MCF 10A (cell line): ENCODE results near the gene ATRIP. TPM values are rescaled to one million over a fixed set of nuclear protein-coding genes. Genes with fewer than 3 reads are reported as not detected.

Experiments
- BruUV-seq: library from RNA; stranded (reverse); fragments of 400-500 nt; replicated peaks from 2 replicates; lab custom pipeline; 2021; lab: Mats Ljungman, UMichigan
- CTCF ChIA-PET: fragments of 300-600 bp; sonication (Branson Sonifier 250); formaldehyde crosslinking; extraction: SDS; loops from one replicate; lab custom pipeline; 2021; ENCODE audit warnings: antibody characterized with exemption, inconsistent platforms; lab: Yijun Ruan, JAX
- POLR2A ChIA-PET: fragments of 300-600, 350-650 bp; sonication (Branson Sonifier 250); formaldehyde crosslinking; extraction: SDS; loops from one replicate; lab custom pipeline; 2020; ENCODE audit warnings: antibody characterized with exemption, inconsistent platforms; lab: Yijun Ruan, JAX
- DNase-seq: peaks from one replicate; pipeline ENCODE4 v3.0.0-alpha.2; 2018; ENCODE audit not compliant: unreplicated experiment
- H3K27ac Mint-ChIP-seq: one replicate; pipeline ENCODE4 v1.8.0; 2022; ENCODE audit warnings: mild to moderate bottlenecking, low read depth, mixed read lengths; ENCODE audit not compliant: unreplicated experiment
- H3K27me3 Mint-ChIP-seq: one replicate; pipeline ENCODE4 v1.8.0; 2022; ENCODE audit warnings: mixed read lengths; ENCODE audit not compliant: insufficient read depth, unreplicated experiment
- H3K36me3 Mint-ChIP-seq: one replicate; pipeline ENCODE4 v1.8.0; 2022; ENCODE audit warnings: mild to moderate bottlenecking, moderate library complexity, mixed read lengths; ENCODE audit not compliant: insufficient read depth, unreplicated experiment
- H3K4me1 Mint-ChIP-seq: one replicate; pipeline ENCODE4 v1.8.0; 2022; ENCODE audit warnings: mixed read lengths; ENCODE audit not compliant: insufficient read depth, unreplicated experiment
- H3K4me3 Mint-ChIP-seq: one replicate; pipeline ENCODE4 v1.8.0; 2022; ENCODE audit warnings: mild to moderate bottlenecking, moderate library complexity, mixed read lengths; ENCODE audit not compliant: unreplicated experiment
- H3K9me3 Mint-ChIP-seq: one replicate; pipeline ENCODE4 v1.8.0; 2022; ENCODE audit warnings: mixed read lengths; ENCODE audit not compliant: unreplicated experiment
- CTCF ChIP-seq: fragments of 200-600 bp; IDR thresholded peaks from one replicate; pipeline ENCODE4 v1.8.0; 2022; ENCODE audit warnings: antibody characterized with exemption, mild to moderate bottlenecking; ENCODE audit not compliant: unreplicated experiment
- intact Hi-C: fragments of 100-400 bp; cut with micrococcal nuclease; formaldehyde crosslinking; loops from 2 replicates; pipeline ENCODE4 v1.14.1; 2022
- total RNA-seq: library from RNA; stranded (reverse); gene quantifications from 2 replicates; pipeline ENCODE4 v1.2.3, GENCODE V29; 2022

ATRIP gene
- total RNA-seq, 1 experiment from 2014 or later: 8.6 TPM

GRCh38 chr3:48428088-48428571, 18.4 kb upstream of the ATRIP start:
- no peaks in the 10 kb centered on the region for H3K9me3 Mint-ChIP-seq
- H3K27ac Mint-ChIP-seq: peak overlapping the region; percentile 5
- BruUV-seq: no TSS peak
- CTCF ChIA-PET: interaction anchor here (1.4 to 7.6 kb wide), 3 partner anchors 7 to 27 kb away, joined by 4 to 81 read pairs (median 31); no protein-coding TSS in a partner anchor
- DNase-seq: no peak
- intact Hi-C loops: no loop called here
- no peak for TF ChIP-seq CTCF
- peaks cover 66% of the 10 kb centered on the region for H3K4me1 Mint-ChIP-seq
- H3K4me3 Mint-ChIP-seq: peak overlapping the region; percentile 99
- no peaks in the 10 kb centered on the region for H3K27me3 Mint-ChIP-seq
- peaks cover 47% of the 10 kb centered on the region for H3K36me3 Mint-ChIP-seq
- POLR2A ChIA-PET: interaction anchor here (0.6 to 20.2 kb wide), 12 partner anchors 8 to 339 kb away, joined by 3 to 749 read pairs (median 4); partner anchors contain the start of genes ATRIP, CCDC51, CDC25A and PFKFB4

DNA sequence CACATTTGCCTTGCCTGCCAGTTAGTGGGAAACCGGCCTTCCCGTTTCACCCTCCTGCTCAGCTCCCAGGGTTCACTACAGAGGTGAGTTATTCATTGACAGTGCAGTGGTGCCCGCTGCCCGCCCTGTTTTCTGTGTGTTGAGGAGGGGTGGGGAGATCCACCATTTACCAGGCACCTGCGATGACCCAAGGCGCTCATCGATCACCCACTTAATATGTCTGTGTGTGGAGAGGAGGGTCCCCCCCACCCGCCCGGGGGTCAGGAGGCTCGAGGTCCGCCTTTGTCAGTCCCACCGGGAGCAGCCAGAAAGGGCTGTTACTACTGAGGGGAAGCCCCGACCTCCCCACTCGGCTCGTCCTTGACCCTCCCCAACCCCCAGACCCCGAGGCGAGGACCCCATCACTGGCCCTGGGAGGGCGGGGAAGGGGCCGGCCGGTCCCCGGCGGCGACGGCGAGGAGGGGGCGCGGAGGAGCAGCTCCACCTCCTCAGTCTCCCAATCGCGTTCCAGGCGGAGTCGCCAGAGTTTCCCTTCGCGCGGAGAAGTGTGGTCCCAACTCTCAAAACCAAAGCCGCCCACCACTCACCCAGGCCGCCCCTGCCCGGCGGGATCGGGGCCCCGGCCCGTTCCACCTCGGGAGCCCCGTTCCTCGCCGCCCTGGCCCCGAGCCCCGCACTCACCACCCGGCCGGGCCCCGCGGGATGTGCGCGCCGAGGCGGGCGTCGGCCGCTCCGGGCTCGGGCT, 17.8 kb upstream of the ATRIP start:
- Mint-ChIP-seq H3K4me1 (peaks cover 65% of the 10 kb centered on the region), H3K4me3 (peak overlapping the region; percentile 99), H3K27ac (peak overlapping the region; percentile 5), H3K27me3 (no peaks in the 10 kb centered on the region), H3K9me3 (no peaks in the 10 kb centered on the region), H3K36me3 (peaks cover 45% of the 10 kb centered on the region)
- BruUV-seq: no TSS peak
- ChIA-PET POLR2A (interaction anchor here (0.6 to 20.2 kb wide), 12 partner anchors 11 to 240 kb away, joined by 3 to 749 read pairs (median 4); partner anchors contain the start of genes ATRIP, CCDC51, CDC25A and PFKFB4), CTCF (interaction anchor here (0.7 to 4.3 kb wide), 3 partner anchors 27 to 132 kb away, joined by 3 to 31 read pairs (median 3); no protein-coding TSS in a partner anchor)
- no peak for TF ChIP-seq CTCF
- DNase-seq: no peak
- intact Hi-C loops: no loop called here

DNA sequence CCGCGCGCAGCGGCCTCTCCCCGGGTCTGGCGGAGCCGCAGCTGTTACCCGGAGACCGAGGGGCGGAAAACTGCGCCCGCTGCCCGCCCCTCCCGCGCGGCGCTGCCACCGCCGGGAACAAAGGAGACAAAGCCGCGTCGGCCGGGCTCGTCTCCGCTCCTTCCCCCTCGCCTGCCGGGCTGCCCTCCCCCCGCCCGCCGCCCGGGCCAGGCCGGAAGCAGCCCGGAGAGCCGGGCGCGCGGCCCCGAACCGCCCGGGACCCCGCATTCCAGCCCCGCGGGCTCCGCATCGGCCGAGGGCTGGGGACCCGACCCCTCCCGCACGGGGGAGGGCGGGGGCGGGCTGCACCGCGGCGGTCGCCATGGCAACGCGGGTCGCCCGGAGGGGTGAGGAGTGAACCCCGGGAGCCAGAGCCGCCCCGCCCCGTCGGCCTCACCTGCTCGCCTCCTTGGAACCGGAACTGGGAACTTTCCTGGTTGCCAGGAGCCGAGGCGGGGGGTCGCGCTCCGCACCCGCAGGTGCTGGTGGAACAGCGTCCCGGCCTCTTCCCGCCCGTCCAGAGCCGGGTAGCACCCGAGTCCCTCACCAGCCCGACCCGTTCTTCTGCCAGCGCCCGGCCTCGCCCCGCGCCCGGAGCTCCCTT, 17.1 kb upstream of the ATRIP start:
- Mint-ChIP-seq H3K4me3 (peak overlapping the region; percentile 99), H3K4me1 (peaks cover 71% of the 10 kb centered on the region), H3K36me3 (peaks cover 49% of the 10 kb centered on the region), H3K27me3 (no peaks in the 10 kb centered on the region), H3K27ac (peak overlapping the region; percentile 98), H3K9me3 (no peaks in the 10 kb centered on the region)
- peak; percentile 69 for DNase-seq
- intact Hi-C loops: no loop called here
- no TSS peak for BruUV-seq
- no peak for TF ChIP-seq CTCF
- ChIA-PET CTCF (interaction anchor here (0.7 to 4.3 kb wide), 3 partner anchors 28 to 133 kb away, joined by 3 to 31 read pairs (median 3); no protein-coding TSS in a partner anchor), POLR2A (interaction anchor here (0.6 to 20.2 kb wide), 18 partner anchors 11 to 266 kb away, joined by 3 to 749 read pairs (median 3); partner anchors contain the start of genes ATRIP, CCDC51, PFKFB4 and SLC26A6)
